PFSK-1 (cell line): ENCODE results near the gene CDCA5.
A peak's percentile ranks its signal among the peaks of the same experiment; 100 is the strongest.

Experiments used
- FOXP2 ChIP-seq: optimal IDR thresholded peaks from 2 replicates; pipeline ENCODE3; 2011; ENCODE audit warnings: borderline replicate concordance, control low read depth, inconsistent platforms; ENCODE audit not compliant: insufficient read depth; ENCODE audit errors: extremely low read length, extremely low read depth
- POLR2AphosphoS5 ChIP-seq: IDR thresholded peaks from 2 replicates; pipeline ENCODE4 v1.6.1; 2012; ENCODE audit warnings: low read depth, mild to moderate bottlenecking, control low read depth, low read length, moderate library complexity
- REST ChIP-seq, 2 experiments: IDR thresholded peaks; 2 replicates each; pipeline versions ENCODE4 v1.6.1 to v1.8.0; 2011 to 2012; ENCODE audit warnings: low read depth in 2 of 2, low read length in 2 of 2, control low read depth in 1 of 2, inconsistent platforms in 1 of 2, mild to moderate bottlenecking in 1 of 2, moderate library complexity in 1 of 2; ENCODE audit not compliant: insufficient read depth in 1 of 2
- SIN3A ChIP-seq: IDR thresholded peaks from 2 replicates; pipeline ENCODE4 v1.6.1; 2012; ENCODE audit warnings: mild to moderate bottlenecking, low read length, moderate library complexity, borderline replicate concordance; ENCODE audit not compliant: insufficient read depth
- TAF1 ChIP-seq: IDR thresholded peaks from 2 replicates; pipeline ENCODE4 v1.6.1; 2012; ENCODE audit warnings: low read length, control low read depth, borderline replicate concordance; ENCODE audit not compliant: insufficient read depth

GRCh38 chr11:65110354-65110861 lies 26.6 kb upstream of the CDCA5 start:
- no peak for TF ChIP-seq FOXP2
- TF ChIP-seq POLR2AphosphoS5: 0 out of 2 replicates have a peak, but pooled peaks have one; percentile 26
- no peak for TF ChIP-seq TAF1
- TF ChIP-seq REST (IDR thresholded peaks at IDR 0.05; ENCODE audit: insufficient read depth in 1 of 2, low read depth in 2 of 2, low read length in 2 of 2): no peak
- TF ChIP-seq SIN3A: no peak
